Kidney glomerular epithelial cell (primary cell): ENCODE results near the gene RNF148.
"Not testable (repeated sequence)": the region's sequence is repeated elsewhere in the genome, so short reads cannot be mapped to it uniquely, and the experiment has no call there.

ENCODE experiments used
- DNase-seq: peaks from one replicate; lab custom pipeline; 2025; lab: John Stamatoyannopoulos, UW

RNF148 gene

DNA sequence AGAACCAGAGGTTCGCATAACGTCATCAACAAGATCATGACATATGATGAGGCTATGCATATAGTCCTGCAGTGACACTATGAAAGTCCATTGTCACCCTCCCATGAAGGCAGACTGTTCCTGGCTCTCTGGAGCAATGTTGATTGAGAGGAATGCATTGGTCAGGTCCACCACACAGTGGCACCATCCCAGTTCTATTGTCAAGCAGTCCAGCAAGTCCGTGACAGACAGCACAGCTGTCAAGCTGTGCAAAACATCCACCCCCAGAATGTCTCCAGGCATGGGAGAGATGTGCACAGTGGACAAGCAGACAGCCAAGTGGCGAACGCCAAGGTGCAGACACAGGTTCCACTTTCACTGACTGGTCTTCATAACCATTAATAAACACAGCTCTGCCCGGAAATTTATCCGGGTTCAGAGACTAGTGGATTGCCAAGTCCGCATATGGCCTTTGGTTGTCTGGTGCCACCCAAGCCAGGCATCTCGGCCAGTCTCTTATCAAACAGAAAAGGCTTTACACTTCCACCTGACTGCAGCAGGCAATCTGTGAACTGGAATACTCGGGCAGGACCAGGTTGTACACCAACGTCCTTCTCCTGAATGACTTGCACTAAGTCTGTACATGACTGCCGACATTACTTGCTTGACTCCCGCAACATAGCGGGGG is 11.0 kb downstream of the RNF148 start:
- no peak for DNase-seq

DNA sequence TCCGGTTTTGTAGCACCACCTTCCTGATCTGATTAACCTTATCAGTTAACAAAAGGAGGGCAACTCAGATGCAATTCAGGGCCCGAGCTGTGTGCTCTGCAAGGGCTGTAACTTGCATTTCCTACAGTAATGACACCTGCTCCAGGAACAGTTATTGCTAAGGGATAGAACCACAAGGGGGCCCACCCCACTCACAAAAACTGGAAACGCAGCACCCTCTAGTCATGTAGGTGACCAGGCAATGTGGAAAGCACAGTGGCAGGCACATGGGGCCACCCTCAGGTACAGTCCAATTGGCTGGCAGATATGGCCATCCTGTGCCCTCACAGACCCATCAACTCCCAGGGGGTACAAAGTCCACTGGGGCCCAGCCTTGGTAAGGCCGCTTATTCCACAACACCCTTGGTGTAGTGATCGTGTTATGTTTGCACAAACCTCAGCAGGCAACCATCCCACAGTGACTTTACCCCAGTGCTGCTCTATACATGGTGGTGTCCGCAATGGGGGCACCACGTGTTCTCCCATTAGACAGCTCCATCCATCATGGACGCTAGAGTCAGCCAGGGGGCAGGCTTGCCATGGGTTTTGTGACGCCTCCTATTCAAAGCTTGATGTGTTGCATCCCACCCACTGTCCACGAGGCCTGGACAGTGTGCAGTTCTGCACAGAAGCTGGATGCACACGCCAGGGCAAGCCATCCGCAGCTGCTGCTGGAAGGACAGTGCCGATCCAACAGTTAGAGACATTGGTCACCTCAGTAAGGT is 13.2 kb downstream of the RNF148 start:
- DNase-seq, result no peak

- no peak for DNase-seq
These were observed 14.2 kb downstream of the RNF148 start for GRCh38 chr7:122688400-122688998.

GRCh38 chr7:122686360-122686878 is 16.3 kb downstream of the RNF148 start:
- DNase-seq, result no peak

DNA sequence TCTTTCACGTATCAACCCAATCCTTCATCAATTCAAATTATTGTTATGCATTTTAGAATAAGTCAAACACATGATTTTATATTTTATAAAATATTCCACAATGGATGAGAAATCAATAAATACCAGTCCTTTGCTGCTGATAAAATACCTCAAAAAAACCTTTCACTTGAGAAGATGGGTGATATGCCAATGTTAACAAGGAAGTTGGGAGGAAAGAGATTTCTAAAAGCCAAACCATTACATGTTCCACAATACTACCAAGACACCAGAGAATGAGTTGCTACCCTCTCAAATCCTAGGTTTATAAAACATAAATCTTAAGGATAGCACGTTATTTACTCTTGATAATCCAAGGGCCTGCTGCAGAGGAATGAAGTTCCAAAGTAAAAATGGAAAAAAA is 18.2 kb downstream of the RNF148 start:
- no peak for DNase-seq

DNA sequence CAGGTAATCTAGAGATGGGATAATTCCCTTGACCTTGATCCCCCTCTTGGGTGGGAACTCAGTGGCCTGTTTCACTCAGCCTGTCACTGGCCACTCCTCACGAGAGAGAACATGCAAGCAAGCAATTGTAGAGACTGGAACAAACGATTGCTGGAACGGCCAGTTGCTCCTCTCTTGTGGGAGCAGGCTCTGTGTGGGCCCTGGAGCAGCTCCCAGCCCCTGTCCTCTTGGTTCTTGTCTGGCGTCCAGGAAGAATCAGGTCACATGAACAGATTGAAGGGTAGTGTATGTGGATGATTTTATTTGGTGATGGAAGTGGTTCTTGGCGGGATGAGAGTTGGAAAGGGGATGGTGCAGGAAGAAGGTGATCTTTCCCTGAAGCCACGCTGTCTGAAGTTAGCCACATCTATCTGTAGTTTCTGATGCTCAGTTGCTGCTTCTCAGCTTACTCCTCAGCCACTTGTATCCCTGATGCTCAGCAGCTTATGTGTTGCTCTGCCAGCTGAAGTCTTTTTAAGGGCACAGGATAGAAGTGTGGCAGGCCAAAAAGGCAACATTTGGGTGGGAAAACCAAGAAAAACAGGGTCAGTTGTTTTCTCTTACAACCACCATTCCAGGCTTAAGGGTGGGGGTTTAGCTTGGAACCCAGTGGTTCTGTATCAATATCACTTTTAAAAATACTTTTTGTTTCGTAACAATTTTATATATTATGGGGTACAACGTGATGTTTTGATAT is 19.7 kb downstream of the RNF148 start:
- DNase-seq, result no peak

DNA sequence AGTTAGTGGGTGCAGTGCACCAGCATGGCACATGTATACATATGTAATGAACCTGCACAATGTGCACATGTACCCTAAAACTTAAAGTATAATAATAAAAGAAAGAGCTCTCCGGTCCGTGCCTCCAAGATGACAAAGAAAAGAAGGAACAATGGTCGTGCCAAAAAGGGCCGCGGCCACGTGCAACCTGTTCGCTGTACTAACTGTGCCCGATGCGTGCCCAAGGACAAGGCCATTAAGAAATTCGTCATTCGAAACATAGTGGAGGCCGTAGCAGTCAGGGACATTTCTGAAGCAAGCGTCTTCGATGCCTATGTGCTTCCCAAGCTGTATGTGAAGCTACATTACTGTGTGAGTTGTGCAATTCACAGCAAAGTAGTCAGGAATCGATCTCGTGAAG is 21.5 kb downstream of the RNF148 start:
- DNase-seq, result not testable (repeated sequence)

DNA sequence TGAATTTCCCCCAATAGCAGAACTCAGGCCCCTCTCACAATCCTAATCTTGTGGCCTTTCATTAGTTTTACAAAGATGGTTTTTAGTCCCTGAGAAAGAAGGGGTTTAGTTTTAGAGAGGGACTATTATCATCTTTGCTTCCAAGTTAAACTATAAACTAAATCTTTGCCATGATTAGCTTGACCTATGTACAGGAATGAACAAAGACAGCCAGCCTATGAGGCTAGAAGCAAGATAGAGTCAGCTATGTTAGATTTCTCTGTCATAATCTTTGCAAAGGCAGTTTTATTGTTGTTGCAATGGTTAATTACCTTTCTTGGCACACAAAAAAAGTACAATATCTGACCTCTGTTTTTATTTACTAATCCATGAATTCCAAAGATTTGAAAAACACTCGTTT is 22.9 kb downstream of the RNF148 start:
- DNase-seq, result no peak

GRCh38 chr7:122679269-122679709 is 23.4 kb downstream of the RNF148 start:
- DNase-seq, result not testable (repeated sequence)

- DNase-seq, result no peak
These were observed 25.6 kb downstream of the RNF148 start for GRCh38 chr7:122677149-122677548.

- DNase-seq, result no peak
These were observed 26.3 kb downstream of the RNF148 start for GRCh38 chr7:122676466-122676865.

DNA sequence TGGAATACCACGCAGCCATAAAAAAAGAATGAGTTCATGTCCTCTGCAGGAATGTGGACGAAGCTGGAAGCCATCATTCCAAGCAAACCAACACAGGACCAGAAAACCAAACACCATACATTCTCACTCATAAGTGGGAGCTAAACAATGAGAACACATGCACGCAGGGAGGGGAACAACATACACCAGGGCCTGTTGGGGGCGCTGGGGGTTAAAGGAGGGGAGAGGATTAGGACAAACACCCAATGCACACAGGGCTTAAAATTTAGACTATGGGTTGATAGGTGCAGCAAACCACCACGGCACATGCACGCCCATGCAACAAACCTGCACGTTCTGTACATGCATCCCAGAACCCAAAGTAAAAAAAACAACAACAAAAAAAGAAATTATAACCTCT is 27.1 kb downstream of the RNF148 start:
- DNase-seq, result no peak

- DNase-seq, result no peak
These were observed 27.7 kb downstream of the RNF148 start for GRCh38 chr7:122675011-122675410.

DNA sequence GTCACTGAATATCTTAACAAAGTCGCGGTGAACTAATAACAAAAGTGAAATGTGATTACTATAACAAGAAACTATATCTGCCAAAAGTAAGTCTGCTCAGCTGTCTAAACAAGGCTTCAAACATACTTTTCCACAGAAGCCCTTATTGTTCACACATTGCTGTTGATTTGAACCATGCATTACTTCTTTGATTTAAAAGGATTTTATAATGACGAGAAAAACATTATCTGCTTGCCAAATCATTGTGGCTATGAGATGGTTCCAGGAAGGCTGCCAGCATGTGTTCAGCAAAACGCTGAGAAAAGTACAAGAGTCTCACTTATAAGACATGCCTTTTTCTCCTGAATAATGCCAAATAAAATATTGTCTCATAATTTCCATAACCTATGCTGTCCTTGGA is 28.2 kb downstream of the RNF148 start:
- no peak for DNase-seq

DNA sequence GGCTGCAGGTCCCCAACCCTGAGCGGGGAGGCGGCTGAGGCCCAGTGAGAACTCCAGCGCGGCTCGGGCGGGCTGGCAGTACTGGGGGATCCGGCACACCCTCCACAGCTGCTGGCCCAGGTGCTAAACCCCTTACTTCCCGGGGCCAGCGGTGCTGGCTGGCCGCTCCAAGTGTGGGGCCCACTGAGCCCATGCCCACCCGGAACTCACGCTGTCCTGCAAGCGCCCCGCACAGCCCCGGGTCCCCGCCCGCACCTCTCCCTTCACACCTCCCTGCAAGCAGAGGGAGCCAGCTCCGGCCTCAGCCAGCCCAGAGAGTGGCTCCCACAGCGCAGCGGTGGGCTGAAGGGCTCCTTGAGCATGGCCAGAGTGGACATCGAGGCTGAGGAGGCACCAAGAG is 28.8 kb downstream of the RNF148 start:
- DNase-seq, result no peak

- no peak for DNase-seq
These were observed 30.2 kb downstream of the RNF148 start for GRCh38 chr7:122672536-122672935.

GRCh38 chr7:122663733-122664132 is 39.0 kb downstream of the RNF148 start:
- no peak for DNase-seq

DNA sequence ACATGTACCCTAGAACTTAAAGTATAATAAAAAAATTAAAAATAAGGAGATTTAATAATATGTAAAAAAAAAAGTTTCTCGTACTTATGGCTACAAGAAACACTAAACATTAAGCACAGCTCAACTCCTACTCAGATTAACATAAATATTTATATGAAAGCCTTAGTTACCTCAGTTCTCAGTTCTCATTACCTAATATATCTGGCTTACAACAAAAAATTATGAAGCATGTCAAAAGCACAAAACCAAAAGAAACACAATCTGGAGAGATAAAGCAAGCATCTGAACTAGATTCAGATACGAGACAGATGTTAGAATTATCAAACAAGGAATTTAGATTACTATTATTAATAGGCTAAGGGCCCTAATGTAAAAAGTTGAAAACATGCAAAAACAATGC is 43.9 kb downstream of the RNF148 start:
- no peak for DNase-seq

- no peak for DNase-seq
These were observed 49.0 kb downstream of the RNF148 start for GRCh38 chr7:122653685-122654084.

DNA sequence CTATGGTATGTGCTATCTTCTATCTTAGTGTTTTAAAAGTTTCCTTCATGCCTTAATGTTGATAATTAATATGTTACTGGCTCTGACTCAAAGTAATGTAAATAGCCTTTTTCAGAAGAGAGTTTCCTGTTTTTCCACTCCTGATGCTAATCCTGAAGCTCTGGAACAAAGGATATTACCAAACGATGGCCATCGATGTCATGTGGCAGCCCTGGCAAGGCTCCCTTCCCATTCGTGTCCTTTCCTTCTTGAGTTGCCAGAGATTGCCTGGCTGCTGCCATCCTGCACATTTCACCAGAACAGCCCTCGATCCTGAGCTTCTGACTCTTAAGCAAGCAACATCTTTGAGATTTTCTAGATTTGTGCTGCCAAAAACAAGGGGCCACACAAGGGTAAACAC is 49.8 kb downstream of the RNF148 start:
- no peak for DNase-seq
